Astrocyte of the spinal cord (primary cell): ENCODE data around the gene GIT2.

Experiments used
- DNase-seq: peaks from one replicate; pipeline ENCODE4 v3.0.0; 2011; ENCODE audit warnings: low read depth, low spot score
- H3K4me3 ChIP-seq: 2 replicates; pipeline ENCODE4 v1.5.1; 2011; ENCODE audit warnings: low read depth, mild to moderate bottlenecking, low read length, moderate library complexity
- in situ Hi-C: cut with HindIII; loops from 2 replicates; pipeline ENCODE4 v1.10.0; 2017; ENCODE audit warnings: low sequenced_read_pairs
- TF ChIP-seq, protein P1 (sequence below): IDR thresholded peaks from 2 replicates; pipeline ENCODE4 v1.5.1; 2012; ENCODE audit warnings: low read depth, mild to moderate bottlenecking, low read length, inconsistent platforms

GIT2 gene

DNA sequence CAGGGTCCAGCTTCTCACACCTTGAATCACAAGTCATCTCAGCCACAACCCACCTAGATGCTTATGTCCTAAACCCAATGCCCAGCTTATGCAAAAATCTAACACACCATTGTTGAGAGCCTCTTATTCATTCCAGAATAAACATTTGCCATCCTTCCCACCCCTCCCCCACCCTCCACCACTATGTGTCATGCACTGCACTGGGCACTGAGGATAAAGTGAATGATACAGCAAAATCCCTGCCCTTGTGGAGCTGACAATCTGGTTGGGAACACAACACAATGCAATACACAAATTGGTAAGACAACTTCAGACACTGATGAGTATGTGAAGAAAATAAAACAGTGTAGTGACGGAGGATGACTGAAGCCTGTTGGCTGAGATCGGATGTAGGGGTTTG, 114.4 kb downstream of the GIT2 start:
- in situ Hi-C loops, result no loop called here
- TF ChIP-seq, protein P1, sequence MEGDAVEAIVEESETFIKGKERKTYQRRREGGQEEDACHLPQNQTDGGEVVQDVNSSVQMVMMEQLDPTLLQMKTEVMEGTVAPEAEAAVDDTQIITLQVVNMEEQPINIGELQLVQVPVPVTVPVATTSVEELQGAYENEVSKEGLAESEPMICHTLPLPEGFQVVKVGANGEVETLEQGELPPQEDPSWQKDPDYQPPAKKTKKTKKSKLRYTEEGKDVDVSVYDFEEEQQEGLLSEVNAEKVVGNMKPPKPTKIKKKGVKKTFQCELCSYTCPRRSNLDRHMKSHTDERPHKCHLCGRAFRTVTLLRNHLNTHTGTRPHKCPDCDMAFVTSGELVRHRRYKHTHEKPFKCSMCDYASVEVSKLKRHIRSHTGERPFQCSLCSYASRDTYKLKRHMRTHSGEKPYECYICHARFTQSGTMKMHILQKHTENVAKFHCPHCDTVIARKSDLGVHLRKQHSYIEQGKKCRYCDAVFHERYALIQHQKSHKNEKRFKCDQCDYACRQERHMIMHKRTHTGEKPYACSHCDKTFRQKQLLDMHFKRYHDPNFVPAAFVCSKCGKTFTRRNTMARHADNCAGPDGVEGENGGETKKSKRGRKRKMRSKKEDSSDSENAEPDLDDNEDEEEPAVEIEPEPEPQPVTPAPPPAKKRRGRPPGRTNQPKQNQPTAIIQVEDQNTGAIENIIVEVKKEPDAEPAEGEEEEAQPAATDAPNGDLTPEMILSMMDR, result no peak
- DNase-seq, result no peak
- H3K4me3 ChIP-seq, result no peak overlapping the region

DNA sequence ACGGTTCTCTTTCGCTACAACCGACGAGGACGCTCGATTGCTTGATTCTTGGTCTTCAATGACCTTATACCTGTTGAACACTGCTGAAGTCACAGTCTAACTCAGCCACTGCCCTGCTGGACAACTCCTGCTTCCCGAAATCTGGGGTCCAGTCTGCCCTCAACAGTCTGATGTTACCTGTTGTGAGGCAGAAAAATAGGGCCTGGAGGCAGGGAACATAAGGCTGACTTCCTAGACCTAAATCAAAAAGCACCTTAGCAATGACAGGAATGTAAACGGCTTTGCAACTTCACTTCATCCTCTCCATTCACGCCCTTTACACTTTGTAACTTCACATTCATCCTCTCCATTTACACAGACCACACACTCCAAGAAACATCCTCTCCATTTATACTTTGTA, 115.2 kb downstream of the GIT2 start:
- peak overlapping the region; percentile 66 for H3K4me3 ChIP-seq
- in situ Hi-C loops, result no loop called here
- no peak for DNase-seq
- TF ChIP-seq, protein P1, result no peak

DNA sequence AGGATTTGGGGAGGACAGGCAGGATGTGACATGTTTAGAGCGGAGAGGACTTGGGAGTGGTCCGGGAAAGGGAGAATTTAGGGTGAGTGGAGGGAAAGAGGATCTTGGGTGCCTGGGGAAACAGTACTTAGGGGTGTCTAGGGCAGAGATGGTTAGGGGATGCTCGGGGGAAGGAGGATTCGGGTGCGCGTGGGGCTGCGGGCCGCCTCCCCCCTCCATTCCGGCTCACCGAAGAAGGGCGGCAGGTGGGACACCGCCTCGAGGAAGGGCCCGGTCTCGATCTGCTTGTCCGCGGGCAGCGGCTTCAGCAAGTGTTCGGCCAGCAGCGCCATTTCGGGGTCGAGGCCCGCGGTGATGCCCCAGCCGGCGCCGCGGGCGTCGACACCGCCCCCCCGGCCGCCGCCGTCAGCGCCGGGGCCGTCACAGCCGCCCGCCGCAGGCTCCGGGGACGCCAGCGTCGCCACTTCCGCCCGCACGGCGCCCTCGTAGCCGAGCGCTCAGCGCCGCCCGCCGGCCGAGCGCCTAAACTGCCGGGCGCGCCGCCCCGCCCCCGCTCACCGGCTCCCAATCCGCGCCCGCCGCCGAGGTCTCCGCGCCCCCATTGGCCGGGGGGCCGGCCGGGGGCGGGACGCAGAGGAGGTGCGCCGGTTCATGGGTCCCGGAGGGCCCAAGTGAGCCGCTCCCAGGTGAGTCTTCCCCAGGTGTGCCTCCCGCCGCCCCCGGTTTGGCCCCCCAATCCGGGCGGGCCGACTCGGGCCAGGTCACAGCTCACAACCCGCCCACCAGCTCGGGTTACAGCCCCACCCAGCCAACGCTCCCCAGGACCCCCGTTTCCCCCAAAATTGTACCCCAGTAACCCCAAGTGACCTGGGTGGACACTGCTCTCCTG, 115.9 kb downstream of the GIT2 start, which contains the start of gene GLTP:
Gene GLTP, minus strand, starts transcription at position 499 of the 889 bp plus-strand sequence. Its CDS starts 167 bp downstream, at position 332.
- H3K4me3 ChIP-seq, result peak within 1 kb of the TSS; percentile 72
- peak; percentile 71 for DNase-seq
- in situ Hi-C loops, result no loop called here
- TF ChIP-seq, protein P1, result peak; percentile 10
